ENCODE results near the gene POLR2J. TPM values are rescaled to one million over a fixed set of nuclear protein-coding genes. Genes with fewer than 3 reads are reported as not detected.
A peak's percentile ranks its signal among the peaks of the same experiment; 100 is the strongest.

POLR2J gene
- total RNA-seq, 4 donors from 2014 or later, result 9.3 to 19.2 (median 15.9) TPM

DNA sequence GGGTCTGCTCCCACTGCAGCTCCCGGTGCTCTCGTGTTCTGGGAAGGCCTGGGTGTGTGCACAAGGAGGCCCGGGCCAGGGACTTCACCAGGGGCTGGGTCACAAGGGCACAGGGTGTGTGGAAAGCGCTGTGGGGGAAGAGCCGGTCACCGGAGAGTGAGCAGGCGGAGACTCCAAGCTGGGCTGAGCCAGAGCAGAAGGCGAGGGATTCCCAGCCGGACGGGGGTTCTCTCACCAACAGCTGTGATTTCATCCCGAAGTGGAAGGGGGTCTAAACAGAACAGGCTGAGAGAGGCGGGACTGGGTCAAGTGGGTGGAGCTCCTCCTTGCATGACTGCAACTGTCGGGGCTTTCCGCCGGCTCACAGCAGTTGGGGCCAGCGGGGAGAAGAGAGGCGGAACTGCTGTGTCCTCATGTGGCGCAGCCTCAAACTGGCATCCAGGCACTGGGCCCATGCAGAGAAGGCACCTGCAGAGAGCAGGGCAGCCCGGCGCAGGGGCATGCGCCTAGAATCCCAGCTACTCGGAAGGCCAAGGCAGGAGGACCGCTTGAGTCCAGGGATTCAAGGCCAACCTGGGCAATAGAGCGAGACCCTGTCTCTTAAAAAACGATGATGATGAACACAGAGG lies 53.0 kb downstream of the POLR2J start:
- DNase-seq (ENCODE audit: low spot score in 2 of 2), result peak in 1 of 2 donors; percentile 88
- no peak overlapping the region for H3K4me3 ChIP-seq (ENCODE audit: low read depth, poor library complexity, severe bottlenecking)
- no peak for TF ChIP-seq POLR2A (IDR thresholded peaks at IDR 0.05)
- TF ChIP-seq, protein P1, sequence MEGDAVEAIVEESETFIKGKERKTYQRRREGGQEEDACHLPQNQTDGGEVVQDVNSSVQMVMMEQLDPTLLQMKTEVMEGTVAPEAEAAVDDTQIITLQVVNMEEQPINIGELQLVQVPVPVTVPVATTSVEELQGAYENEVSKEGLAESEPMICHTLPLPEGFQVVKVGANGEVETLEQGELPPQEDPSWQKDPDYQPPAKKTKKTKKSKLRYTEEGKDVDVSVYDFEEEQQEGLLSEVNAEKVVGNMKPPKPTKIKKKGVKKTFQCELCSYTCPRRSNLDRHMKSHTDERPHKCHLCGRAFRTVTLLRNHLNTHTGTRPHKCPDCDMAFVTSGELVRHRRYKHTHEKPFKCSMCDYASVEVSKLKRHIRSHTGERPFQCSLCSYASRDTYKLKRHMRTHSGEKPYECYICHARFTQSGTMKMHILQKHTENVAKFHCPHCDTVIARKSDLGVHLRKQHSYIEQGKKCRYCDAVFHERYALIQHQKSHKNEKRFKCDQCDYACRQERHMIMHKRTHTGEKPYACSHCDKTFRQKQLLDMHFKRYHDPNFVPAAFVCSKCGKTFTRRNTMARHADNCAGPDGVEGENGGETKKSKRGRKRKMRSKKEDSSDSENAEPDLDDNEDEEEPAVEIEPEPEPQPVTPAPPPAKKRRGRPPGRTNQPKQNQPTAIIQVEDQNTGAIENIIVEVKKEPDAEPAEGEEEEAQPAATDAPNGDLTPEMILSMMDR (IDR thresholded peaks at IDR 0.05), result no peak
- whole genome bisulfite sequencing, 2 donors, result 77% methylated on average over 24 to 25 of the region's 25 CpGs
- intact Hi-C loops (cut with DNase I; ENCODE audit: low total_unique reads), result no loop called here

DNA sequence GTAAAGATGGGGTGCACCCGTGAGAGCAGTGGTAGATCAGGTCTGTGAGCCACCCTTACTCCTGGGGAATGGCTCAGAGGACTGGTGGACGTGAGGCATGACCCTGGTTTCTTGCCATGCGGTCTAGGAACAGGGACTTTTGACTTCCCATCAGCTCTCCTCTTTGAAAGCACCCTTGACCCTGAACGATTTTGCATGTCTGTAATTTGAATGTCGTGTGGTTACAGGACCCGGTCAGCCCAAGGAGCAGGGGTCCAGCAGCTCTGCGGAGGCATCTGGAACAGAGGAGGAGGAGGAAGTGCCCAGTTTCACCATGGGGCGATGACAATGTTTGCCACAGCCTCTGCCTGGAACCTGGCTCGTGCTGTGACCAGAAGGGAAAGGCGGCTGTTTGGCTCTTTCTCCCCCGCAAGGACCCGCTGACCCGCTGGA lies 53.9 kb downstream of the POLR2J start:
- no peak for DNase-seq (ENCODE audit: low spot score in 2 of 2)
- intact Hi-C loops (cut with DNase I; ENCODE audit: low total_unique reads), result no loop called here
- WGBS, 2 donors, result 82% methylated on average over 12 to 13 of the region's 13 CpGs
- no peak overlapping the region for H3K4me3 ChIP-seq (ENCODE audit: low read depth, poor library complexity, severe bottlenecking)
- TF ChIP-seq, protein P1 (IDR thresholded peaks at IDR 0.05), result no peak

DNA sequence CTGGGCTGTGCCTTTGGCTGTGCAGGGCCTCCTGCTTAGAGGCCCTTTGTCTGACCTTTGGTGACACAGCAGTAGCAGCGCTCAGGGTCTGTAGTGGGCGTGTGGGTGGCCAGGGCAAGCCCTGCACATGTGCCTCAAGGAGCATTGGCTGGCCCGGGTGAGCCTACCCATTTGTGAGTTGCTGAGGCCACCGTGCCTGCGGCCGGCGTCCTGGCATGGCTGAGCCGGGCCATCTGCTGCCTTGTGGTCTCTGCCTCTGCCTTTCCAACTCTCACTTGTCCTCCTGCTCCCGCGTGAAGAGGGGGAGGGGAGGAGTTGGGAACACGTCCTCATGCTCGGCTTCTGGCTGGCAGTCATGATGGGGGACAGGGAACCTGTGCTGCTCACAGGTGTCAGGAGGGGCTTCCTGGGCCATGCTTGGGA lies 54.6 kb downstream of the POLR2J start:
- DNase-seq (ENCODE audit: low spot score in 2 of 2), result no peak
- no peak for TF ChIP-seq POLR2A (IDR thresholded peaks at IDR 0.05)
- TF ChIP-seq, protein P1 (IDR thresholded peaks at IDR 0.05), result no peak
- 79 to 90% methylated on average over 9 to 12 of the region's 12 CpGs for WGBS, 2 donors
- no peak overlapping the region for H3K4me3 ChIP-seq (ENCODE audit: low read depth, poor library complexity, severe bottlenecking)
- intact Hi-C loops (cut with DNase I; ENCODE audit: low total_unique reads), result no loop called here

Small RNA genes lying within 50 kb of the gene (microRNA-seq; reads per million reads assigned to microRNA genes)
- gene MIR4467 (ENCODE audit: borderline number of aligned reads in 1 of 2, borderline replicate concordance in 2 of 2) (0 to 0.68 reads per million in 2 donors), gene MIR5090 (ENCODE audit: borderline number of aligned reads in 1 of 2, borderline replicate concordance in 2 of 2) (2.0 to 2.3 reads per million in 2 donors)

Other genes starting within 250 kb of the POLR2J start
- 10 to 100 TPM; 13.9 to 28.6 (median 20.6) TPM for gene SH2B2, start 192.1 kb downstream of the POLR2J start, total RNA-seq
- not detected for gene SPDYE6, start 122.5 kb downstream of the POLR2J start, total RNA-seq
- gene PRKRIP1, start 82.6 kb downstream of the POLR2J start, total RNA-seq, result 10 to 100 TPM; 32.8 to 39.9 (median 35.7) TPM
- 1 to 10 TPM; 2.7 to 6.8 (median 6.4) TPM for gene ORAI2, start 45.3 kb downstream of the POLR2J start, total RNA-seq
- 10 to 100 TPM; 14.7 to 38.9 (median 24.6) TPM for gene ALKBH4, start 14.1 kb downstream of the POLR2J start, total RNA-seq
- gene LRWD1, start 13.9 kb downstream of the POLR2J start, total RNA-seq, result 10 to 100 TPM in 3 of 4 donors, 1 to 10 TPM in 1; 9.8 to 16.1 (median 10.3) TPM
- 10 to 100 TPM; 21.6 to 28.3 (median 25.3) TPM for gene RASA4B, start 38.9 kb upstream of the POLR2J start, total RNA-seq
- 10 to 100 TPM in 1 of 4 donors, 1 to 10 TPM in 3; 2.0 to 22.0 (median 5.2) TPM for gene UPK3BL2, start 64.8 kb upstream of the POLR2J start, total RNA-seq
- under 1 TPM in 1 of 4 donors, not detected in 3; 0.39 TPM for gene SPDYE2, start 72.3 kb upstream of the POLR2J start, total RNA-seq
- 10 to 100 TPM in 3 of 4 donors, 1 to 10 TPM in 1; 5.8 to 21.0 (median 15.9) TPM for gene POLR2J3, start 93.7 kb upstream of the POLR2J start, total RNA-seq
- 10 to 100 TPM; 12.9 to 32.0 (median 26.2) TPM for gene RASA4, start 137.8 kb upstream of the POLR2J start, total RNA-seq
- gene UPK3BL1, start 163.9 kb upstream of the POLR2J start, total RNA-seq, result 10 to 100 TPM; 25.5 to 41.8 (median 40.9) TPM
- gene SPDYE2B, start 171.4 kb upstream of the POLR2J start, total RNA-seq, result not detected
- 1 to 10 TPM; 1.4 to 3.1 (median 1.5) TPM for gene POLR2J2, start 192.7 kb upstream of the POLR2J start, total RNA-seq